Stimulated activated CD4-positive, alpha-beta T cell treated with anti-CD3 and anti-CD28 coated beads, Interleukin-2, amount 100 ng/mL, for 24 hours (primary cell): ENCODE measurements around the gene DUSP3.

Experiments used
- DNase-seq, 2 donors: peaks; one replicate each; pipeline ENCODE4 v3.0.0-alpha.2; 2020

The DUSP3 gene

GRCh38 chr17:43778337-43779144, at the start of gene DUSP3:
DUSP3 (minus strand) TSS chr17:43778977; CDS start chr17:43778924, 53 bp downstream.
- DNase-seq = peak; percentile 76 to 78

GRCh38 chr17:43827596-43827995, 48.8 kb upstream of the DUSP3 start:
- no peak for DNase-seq

GRCh38 chr17:43826206-43826605, 47.4 kb upstream of the DUSP3 start:
- no peak for DNase-seq

- no peak for DNase-seq
These were observed 46.8 kb upstream of the DUSP3 start for GRCh38 chr17:43825567-43825966.

- DNase-seq = no peak
These were observed 44.7 kb upstream of the DUSP3 start for GRCh38 chr17:43823350-43824084.

- no peak for DNase-seq
These were observed 43.9 kb upstream of the DUSP3 start for GRCh38 chr17:43822570-43823190.

GRCh38 chr17:43820759-43821158, 42.0 kb upstream of the DUSP3 start:
- DNase-seq = no peak

- no peak for DNase-seq
These were observed 40.2 kb upstream of the DUSP3 start for GRCh38 chr17:43818966-43819365.

- no peak for DNase-seq
These were observed 39.0 kb upstream of the DUSP3 start for GRCh38 chr17:43817826-43818225.

GRCh38 chr17:43816336-43817320, 37.9 kb upstream of the DUSP3 start:
- no peak for DNase-seq

- no peak for DNase-seq
These were observed 35.9 kb upstream of the DUSP3 start for GRCh38 chr17:43814714-43815113.

GRCh38 chr17:43814026-43814425, 35.2 kb upstream of the DUSP3 start:
- DNase-seq = no peak

- DNase-seq = no peak
These were observed 34.6 kb upstream of the DUSP3 start for GRCh38 chr17:43813386-43813785.

- no peak for DNase-seq
These were observed 33.9 kb upstream of the DUSP3 start for GRCh38 chr17:43812396-43813265.

- no peak for DNase-seq
These were observed 32.0 kb upstream of the DUSP3 start for GRCh38 chr17:43810823-43811222.

- no peak for DNase-seq
These were observed 31.5 kb upstream of the DUSP3 start for GRCh38 chr17:43810226-43810715.

- no peak for DNase-seq
These were observed 30.3 kb upstream of the DUSP3 start for GRCh38 chr17:43809121-43809520.

- DNase-seq = no peak
These were observed 29.3 kb upstream of the DUSP3 start for GRCh38 chr17:43808076-43808475.

- no peak for DNase-seq
These were observed 26.3 kb upstream of the DUSP3 start for GRCh38 chr17:43805117-43805516.

GRCh38 chr17:43803758-43804157, 25.0 kb upstream of the DUSP3 start:
- no peak for DNase-seq

- no peak for DNase-seq
These were observed 23.1 kb upstream of the DUSP3 start for GRCh38 chr17:43801844-43802243.
